AG20443 (cell line): ENCODE results near the gene POP5.

Experiments
- DNase-seq: peaks from one replicate; pipeline ENCODE4 v3.0.0; 2012; ENCODE audit warnings: low spot score, mixed read lengths

POP5 gene

GRCh38 chr12:120588948-120589930 lies 8.0 kb upstream of the POP5 start:
- no peak for DNase-seq

DNA sequence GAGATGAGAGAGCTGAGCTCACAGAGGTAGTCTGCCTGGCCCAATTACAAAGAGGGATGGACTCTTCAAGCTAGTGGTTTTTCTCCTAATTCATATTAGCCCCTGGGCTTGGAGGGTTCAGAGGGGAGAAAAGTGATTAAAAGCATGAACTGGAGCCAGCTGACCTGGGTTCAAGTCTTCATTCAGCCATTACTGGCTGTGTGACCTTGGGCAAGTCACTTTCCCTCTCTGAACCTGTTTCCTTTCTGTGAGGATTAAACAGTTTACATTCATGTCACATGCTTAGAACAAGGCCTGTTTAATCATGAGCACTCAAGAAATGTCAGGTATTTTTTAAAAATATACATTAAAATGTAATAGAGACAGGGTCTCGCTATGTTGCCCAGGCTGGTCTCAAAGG lies 7.2 kb upstream of the POP5 start:
- no peak for DNase-seq

DNA sequence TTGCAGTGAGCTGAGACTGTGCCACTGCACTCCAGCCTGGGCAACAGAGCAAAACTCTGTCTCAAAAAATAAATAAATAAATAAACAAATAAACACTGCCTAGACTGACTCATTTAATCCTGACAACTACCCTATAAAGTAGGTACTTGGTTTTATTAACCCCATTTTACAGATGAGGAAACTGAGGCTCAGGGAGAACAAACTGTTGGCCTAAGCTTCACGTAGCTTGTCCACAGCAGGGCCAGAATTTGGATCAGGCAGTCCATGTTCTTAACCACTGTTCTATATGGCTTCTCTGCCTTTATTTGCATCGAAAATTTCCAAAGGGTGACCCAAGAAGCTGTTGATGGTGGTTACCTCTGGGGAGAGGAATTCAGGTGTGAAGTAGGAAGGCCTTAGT lies 5.7 kb upstream of the POP5 start:
- DNase-seq = no peak

DNA sequence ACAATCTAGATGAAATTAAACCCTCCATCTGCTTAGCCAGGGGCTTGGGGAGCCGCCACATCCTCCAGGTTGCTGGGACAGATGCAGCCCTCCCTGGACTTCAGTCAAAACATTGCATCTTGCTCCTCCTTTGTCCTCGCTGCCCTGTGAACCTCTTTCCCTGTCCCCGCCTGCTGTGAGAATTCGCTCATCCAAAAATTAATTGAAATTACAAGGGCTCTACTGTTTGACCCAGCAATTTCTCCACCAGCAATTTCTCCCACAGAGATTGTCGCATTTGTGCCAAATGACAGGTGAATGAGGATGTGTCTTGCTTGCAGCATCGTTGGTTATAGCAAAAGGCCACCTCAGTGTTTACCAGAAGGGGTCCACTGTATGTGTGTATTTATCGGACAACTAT lies 5.0 kb upstream of the POP5 start:
- no peak for DNase-seq

GRCh38 chr12:120584343-120585149 lies 3.3 kb upstream of the POP5 start:
- peak; percentile 61 for DNase-seq

- peak; percentile 86 for DNase-seq
These were observed 2.4 kb upstream of the POP5 start for GRCh38 chr12:120583478-120584030.

DNA sequence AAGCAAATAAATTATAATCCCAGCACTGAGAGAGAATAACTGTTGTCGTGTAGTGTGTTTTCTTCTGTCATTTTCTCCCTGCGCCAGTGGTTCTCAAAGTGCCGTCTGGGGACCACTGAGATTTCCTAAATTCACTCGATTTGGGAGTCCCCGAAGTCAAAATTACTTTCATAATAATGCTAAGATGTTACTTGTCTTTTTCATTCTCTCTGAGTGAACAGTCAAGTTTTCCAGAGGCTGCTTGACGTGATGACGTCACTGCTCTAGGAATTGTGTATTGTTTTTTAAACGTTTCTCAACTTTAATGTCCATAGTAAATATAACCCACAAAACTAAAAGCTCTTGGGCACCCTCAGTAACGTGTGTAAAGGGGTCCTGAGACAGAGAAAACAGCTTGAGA lies 796 bp upstream of the POP5 start:
- no peak for DNase-seq

DNA sequence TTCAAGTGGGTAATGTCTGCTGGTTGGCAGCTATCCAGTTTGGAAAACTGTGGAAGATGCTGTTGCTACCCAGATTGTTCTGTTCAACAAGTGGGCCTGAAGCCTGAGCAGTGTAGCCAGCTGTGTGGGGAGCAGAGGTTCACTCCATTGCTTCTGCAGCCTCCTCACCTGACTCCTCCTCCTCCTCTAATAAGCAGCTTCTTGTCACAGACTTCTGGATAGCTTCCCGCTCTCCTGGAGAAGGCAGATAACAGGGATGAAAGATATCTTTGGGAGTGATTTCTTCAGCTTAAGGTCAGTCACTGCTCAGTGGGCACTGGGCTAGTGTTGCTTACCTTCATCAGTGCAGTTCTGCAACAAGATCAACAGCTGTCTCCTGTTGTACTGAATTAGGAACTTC lies 2.0 kb downstream of the POP5 start:
- DNase-seq = no peak

DNA sequence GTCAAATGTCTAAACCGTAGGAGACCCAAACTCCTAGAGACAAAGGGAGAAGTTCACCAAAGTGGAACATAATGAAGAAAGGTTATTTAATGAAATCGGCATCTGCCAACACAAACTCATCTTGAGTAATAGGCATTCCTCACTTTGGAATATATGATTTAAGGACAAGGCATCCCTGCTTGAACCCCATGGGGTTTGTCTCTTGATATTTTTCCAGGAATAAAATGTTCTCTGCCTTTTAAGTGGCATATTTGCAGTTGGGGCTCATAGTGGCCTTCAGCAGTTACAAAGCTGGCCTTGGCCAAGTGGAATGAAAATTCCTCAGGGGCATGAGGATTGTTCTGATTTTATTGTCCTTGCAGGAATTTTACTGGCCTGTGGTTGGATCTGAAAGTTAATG lies 7.1 kb downstream of the POP5 start:
- no peak for DNase-seq

GRCh38 chr12:120573560-120573959 lies 7.6 kb downstream of the POP5 start:
- DNase-seq = no peak

- DNase-seq = no peak
These were observed 9.9 kb downstream of the POP5 start for GRCh38 chr12:120571299-120571698.

- no peak for DNase-seq
These were observed 17.7 kb downstream of the POP5 start for GRCh38 chr12:120563495-120563894.

- DNase-seq = no peak
These were observed 18.3 kb downstream of the POP5 start for GRCh38 chr12:120562906-120563305.

DNA sequence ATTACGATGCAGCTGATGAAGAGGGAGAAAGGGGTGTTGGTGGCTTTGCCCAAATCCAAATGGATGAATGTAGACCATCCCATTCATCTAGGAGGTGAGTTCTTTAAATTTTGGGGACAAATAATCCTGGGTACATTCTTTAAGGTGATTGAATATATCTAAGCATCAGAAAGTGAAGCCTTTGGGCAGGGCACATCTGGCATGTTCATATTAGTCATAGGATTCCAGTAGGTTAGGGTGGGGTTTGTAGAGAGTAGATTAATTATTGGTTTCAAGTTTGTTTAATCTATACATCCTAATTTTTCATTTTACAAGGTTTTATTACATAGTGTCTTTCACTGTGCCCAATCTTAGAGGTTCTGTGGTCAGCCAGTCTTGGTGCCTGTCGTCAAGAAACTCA lies 23.6 kb downstream of the POP5 start:
- no peak for DNase-seq

- DNase-seq = no peak
These were observed 26.5 kb downstream of the POP5 start for GRCh38 chr12:120554678-120555077.

- no peak for DNase-seq
These were observed 35.2 kb downstream of the POP5 start for GRCh38 chr12:120546050-120546386.

DNA sequence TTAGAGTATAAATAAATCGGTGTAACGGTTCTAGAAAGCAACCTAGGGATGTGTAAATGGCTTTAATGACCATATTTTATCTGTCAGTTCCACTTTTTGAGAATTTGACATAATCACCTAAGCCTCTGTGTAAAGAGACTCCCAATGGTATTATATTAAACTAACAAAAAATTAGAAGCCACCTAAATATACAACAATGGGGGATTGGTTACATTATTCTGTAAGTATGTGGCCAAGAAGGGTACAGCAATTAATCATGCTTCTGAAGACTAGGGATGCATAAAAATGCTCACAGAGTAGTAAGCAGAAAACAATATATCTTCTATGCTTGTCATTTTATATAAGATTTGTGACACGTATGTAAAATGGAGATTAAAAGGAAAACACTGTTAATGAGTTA lies 36.5 kb downstream of the POP5 start:
- DNase-seq = no peak

DNA sequence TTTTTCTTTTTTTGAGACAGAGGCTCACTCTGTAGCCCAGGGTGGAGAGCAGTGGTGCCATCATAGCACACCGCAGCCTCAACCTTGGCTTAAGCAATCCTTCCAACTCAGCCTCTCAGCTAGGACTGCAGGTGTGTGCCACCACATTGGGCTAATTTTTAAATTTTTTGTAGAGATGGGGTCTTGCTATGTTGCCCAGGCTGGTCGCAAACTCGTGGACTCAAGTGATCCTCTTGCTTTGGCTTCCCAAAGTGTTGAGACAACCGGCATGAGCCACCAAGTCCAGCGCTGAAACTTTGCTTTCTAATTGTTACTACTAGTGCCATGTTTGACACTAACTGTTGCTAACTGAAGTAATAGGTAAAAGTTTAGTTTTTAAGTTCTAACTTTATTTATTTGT lies 39.0 kb downstream of the POP5 start:
- no peak for DNase-seq

DNA sequence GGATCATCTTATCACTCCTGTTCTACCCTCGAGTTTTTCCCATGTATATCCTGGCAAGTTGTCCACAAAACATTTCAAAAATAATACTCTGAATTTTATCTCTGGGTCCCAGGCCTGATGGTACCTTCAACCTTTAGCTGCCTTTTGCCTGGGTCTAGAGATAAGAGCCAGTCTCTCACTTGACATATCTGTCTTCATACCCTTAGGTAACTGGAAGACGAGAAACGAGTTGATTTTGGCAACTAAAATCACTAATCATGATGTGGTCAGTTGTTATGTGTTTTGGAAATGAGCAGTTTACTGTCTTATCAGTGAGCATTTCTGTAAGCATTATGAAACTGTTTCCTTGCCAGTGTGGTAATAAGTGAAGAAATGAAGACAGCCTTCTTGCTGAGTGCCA lies 40.8 kb downstream of the POP5 start:
- DNase-seq = peak; percentile 29

GRCh38 chr12:120539303-120539702 lies 41.9 kb downstream of the POP5 start:
- peak; percentile 25 for DNase-seq

GRCh38 chr12:120538281-120539156 lies 42.7 kb downstream of the POP5 start:
- peak; percentile 35 for DNase-seq

GRCh38 chr12:120537856-120538220 lies 43.4 kb downstream of the POP5 start:
- DNase-seq = no peak
